ENCODE results near the gene ADARB2.

DNA sequence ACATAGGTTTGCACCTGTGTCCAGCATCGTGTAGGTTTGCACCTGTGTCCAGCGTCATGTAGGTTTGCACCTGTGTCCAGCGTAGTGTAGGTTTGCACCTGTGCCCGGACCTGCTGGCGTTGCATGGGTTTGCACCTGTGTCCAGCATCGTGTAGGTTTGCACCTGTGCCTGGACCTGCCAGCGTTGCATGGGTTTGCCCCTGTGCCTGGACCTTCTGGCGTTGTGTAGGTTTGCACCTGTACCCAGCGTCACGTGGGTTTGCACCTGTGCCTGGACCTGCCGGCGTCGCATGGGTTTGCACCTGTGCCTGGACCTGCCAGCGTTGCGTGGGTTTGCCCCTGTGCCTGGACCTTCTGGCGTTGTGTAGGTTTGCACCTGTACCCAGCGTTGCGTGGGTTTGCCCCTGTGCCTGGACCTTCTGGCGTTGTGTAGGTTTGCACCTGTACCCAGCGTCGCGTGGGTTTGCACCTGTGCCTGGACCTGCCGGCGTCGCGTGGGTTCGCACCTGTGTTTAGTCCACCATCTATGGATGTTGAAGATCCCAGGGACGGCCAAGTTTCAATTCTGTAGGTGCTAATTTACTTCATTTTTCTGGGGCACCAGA is 523.2 kb downstream of the ADARB2 start:
- TF ChIP-seq, protein P1, sequence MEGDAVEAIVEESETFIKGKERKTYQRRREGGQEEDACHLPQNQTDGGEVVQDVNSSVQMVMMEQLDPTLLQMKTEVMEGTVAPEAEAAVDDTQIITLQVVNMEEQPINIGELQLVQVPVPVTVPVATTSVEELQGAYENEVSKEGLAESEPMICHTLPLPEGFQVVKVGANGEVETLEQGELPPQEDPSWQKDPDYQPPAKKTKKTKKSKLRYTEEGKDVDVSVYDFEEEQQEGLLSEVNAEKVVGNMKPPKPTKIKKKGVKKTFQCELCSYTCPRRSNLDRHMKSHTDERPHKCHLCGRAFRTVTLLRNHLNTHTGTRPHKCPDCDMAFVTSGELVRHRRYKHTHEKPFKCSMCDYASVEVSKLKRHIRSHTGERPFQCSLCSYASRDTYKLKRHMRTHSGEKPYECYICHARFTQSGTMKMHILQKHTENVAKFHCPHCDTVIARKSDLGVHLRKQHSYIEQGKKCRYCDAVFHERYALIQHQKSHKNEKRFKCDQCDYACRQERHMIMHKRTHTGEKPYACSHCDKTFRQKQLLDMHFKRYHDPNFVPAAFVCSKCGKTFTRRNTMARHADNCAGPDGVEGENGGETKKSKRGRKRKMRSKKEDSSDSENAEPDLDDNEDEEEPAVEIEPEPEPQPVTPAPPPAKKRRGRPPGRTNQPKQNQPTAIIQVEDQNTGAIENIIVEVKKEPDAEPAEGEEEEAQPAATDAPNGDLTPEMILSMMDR (IDR thresholded peaks at IDR 0.05) = no peak
- no peak for TF ChIP-seq POLR2A (IDR thresholded peaks at IDR 0.05)
